GM18909 (cell line): ENCODE data around the gene FBF1.
"Not testable (repeated sequence)": the region's sequence is repeated elsewhere in the genome, so short reads cannot be mapped to it uniquely, and the experiment has no call there.

Experiments
- ATAC-seq: cut with Tn5 transposase; IDR thresholded peaks from one replicate; pipeline ENCODE4 v1.9.1; 2021; ENCODE audit warnings: mild to moderate bottlenecking; ENCODE audit not compliant: unreplicated experiment, poor library complexity

FBF1 gene

DNA sequence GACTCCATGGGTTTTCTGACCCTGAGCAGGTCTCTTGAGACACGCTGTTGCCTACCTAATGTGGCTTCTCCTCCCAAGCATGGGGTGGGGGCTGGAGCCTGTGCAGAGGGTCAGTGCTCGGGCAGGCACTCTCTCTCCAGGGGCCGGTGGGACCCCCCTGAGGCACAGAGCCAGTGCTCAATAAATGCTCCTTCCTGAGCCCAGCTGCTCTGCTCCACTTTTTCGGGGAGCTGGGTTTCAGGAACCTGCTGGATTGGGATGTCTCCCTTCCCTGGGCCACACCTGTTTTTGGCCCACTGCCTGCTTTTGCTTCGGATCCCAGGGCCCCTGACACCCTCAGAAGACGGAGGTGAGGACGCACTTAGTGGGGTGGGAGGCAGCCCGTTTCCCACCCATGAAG, 42.8 kb downstream of the FBF1 start:
- ATAC-seq = no peak

DNA sequence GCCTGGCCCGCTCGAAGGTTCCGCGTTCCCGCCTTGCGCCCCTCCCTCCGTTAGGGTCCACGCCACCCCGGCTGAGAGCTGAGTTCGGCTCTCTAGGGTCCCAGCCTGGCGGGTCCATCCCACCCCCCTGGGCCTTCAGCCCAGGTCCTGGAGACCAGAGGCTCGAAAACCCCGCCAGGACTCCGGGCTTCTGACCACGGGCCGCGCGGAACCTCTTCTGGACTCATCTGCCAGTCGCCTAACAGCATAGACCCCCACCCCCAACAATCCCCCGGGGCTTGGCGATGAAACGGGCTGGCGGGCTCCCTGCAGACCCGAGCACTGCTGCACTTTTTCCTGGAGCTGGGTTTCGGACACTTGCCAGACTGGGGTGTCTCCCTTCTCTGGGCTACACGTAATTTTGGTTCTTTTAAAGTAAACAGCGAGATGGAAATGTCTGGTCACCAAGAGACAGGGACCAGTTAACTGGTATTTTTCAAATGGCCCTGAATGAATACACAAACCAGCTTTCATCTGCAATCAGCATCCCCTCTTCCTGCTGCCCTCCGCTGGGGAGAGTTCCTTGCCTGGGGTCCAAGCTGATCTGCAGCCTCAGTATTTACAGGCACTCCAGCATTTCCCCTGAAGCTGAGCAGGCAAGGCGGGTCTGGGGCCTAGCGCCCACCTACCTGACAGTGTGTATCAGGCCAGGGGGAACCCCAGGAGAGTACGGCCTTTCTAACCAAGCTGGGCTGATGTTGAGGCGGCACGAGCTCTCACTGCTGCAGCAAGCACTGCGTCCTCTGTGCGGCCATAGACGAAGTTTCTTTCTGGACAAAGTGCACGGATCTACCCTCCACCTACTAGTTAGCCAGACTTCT, 43.5 kb downstream of the FBF1 start:
- ATAC-seq = no peak

DNA sequence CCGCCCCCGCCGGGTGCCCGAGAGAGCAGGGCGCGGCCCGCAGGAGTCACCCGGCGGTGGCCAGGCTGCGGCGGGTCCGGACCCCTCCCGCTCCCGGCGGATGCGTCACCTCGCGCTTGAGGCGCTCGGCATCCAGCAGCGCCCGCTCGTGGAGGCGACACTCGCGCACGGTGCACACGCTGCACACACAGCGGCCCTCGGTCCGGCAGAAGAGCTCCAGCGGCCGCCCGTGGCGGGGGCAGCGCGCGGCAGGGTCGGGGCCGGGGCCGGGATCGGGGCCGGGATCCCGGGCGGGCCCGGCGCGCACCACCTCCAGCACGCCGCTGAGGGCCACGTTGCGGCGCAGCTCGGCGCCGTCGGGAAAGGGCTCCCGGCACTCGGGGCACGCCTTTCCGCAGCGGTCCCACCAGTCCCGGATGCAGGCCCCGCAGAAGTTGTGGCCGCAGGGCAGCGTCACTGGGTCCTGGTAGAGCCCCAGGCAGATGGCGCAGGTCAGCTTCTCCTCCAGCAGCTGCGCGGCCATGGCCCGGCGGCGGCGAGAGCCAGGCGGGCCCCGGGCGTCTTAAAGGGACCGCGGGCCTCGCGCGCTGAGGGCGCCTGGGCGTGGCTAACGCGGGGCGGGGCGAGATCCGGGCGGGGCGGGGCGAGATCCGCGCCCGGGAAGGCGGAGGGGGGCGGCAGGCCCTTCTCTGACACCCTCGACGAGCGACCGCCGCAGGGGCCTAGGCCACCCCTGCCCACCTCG, 44.3 kb downstream of the FBF1 start, which contains the start of gene TRIM65:
TRIM65 (minus strand) TSS at position 537 of the 745 bp plus-strand sequence; CDS start at position 523, 14 bp downstream.
- peak; percentile 66 for ATAC-seq

DNA sequence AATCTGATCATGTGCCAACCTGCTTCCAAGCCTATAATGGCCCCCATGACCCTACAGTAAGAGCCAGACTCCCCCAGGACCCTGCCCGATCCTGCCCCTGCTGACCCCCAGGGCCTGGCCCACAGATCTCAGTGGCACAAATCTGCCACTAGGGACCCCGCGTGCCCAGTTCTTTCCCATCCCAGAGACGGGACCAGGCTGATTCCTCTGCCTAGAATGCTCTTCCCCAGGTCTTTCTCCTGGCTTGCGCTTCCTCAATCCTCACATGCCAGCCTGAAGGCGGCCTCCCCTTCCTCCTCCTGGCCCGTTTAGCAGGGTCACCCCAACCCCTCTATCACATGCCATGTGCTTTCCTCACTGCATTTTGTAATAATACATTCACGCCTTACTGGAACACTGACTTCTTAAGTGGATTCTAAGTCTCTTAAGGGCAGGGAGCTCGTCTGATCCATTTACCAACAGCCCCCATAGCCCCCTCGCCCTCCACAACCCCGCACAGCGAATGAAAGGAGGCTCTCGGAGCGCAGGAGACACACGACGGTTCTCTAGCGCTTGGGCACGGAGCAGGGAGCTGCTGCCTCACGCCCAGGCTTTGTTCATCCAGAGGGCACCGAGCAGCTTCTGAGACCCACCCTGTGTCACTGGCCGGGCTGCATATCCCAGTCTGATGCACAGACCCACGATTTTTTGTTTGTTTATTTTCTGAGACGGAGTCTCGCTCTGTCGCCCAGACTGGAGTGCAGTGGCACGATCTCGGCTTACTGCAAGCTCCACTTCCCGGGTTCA, 45.3 kb downstream of the FBF1 start:
- no peak for ATAC-seq

DNA sequence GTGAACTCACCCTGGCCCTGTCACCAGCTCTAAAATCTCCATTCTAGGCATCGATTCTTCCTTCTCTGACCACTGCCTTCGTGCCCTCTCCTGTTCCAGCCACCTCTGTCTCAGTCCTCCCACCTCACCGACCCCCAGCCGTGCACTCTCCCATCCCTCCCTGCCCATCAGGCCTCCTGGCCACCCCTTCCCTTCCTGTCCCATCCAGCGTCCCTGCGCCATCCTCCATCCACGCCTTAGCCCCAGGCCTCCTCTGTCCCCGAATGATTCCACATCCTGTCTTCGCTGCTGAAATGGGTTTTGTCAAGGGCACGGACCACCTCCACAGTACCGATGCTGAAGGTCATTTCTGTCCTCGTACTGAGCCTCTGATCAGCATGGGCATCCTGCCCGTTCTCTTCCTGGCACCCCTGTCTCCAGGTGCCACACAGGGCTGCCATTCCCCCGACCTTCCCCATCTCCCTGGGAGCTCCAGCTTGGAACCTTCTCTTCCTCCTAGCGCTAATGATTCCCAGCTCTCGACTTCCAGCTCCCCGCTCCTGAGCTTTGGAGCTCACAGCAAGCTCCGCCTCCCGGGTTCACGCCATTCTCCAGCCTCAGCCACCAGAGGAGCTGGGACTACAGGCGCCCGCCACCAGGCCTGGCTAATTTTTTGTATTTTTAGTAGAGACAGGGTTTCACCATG, 46.7 kb downstream of the FBF1 start:
- no peak for ATAC-seq

DNA sequence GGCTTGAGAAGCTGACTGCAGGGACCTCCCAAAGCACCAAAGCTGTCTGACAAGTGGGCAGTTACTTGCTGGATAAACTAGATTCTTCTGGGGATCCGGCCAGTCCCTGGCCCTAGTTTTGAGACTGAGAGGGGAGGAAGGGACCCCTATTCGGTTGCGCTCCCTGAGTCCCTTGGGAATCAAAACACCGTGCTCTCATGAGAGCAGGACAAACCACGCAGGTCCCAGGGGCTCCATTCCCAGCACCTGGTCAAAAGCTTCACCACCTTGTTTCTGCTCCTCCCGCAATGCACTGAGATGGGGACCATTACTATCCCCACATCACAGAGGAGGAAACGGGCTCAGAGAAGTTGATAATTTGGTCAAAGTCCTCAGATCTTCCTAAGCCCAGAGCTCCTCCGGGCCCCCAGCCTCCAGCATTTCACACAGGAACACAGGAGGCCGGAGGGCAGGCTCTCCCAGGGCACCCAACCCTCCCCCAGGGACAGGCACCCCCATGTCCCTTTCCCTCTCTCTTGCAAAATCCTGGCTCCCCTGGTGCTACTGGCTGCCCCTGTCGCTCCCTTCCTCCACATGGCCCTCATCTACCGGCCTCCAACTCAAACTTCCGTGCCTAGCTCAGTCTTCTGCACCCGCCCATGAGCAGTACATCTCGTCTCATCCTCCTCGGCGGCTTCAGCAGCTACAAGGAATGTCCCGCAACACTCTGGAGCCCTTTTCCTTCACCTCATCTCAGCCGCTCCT, 47.4 kb downstream of the FBF1 start:
- no peak for ATAC-seq

DNA sequence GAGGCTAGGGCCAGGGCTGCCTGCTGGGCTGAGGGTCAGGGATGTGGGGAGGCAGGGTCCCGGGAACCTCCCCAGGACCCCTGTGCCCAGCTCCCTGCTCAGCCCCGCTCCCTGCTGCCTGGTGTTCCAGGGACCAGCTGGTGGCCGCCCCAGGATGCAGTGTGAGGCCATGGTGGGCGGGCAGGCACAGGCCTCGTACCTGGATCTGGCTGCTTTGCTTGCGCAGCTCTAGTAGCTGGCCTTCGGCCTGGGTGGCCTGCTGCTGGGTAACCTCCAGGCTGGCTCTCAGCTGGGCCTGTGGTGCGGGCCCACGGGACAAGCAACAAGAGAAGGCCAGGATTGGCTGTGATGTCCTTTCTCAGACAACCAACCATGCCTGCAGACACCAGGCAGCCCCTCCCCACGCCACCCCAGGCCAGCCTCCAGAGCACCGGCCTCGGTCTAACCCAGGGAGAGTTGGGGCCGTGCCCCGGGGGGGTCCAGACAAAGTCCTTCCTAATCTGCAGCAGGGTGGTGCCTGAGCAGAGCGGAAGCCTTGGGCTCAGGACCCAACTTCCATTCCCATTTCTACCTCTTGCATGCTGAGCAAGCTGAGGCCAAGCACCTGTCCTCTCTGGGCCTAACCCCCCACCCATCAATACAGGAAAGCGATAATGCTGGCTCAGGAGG, 48.2 kb downstream of the FBF1 start:
- ATAC-seq = no peak

DNA sequence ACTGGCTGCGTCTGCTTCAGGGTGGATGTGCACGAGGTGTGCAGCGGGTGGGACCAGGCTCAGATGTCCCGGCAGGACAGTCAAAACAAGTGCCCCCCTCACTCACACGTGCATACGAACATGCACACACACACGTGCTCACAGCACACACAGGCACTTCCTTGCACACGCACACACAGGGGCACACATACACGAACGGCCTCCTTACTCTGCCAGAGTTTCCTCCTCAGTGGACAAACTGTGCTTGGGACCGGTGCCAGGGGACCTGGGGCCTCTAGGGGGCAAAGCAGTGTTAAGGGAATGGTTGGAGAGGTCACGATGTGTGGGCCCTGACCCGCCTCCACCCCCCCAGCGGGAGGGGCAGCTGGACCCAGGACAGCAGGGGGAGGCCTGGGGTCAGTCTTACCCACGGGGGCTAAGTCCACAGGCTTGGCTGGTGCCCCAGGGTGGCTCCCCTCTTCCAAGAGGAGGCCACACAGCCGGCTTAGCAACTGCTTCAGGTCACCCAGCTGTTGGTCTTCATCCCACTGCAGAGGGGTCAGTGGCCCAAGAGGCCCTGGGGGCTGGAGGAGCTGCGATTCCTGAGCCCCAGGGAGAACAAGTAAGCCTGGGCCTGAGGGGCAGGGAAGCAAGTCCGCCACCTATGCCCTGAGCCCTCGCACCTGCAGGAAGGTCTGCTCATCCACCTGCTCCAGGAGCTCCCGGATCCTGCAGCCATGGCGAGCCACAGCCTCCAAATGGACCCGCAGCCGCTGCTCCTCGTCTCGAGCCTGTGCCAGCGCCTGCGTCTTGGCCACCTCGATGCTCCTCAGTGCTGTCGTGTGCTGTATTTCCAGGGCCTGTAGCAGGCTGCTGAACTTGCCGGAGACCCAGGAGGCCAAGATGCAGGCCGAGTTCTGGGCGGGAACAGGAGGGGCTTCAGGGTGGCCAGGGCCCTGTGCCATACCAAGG, 49.0 kb downstream of the FBF1 start:
- no peak for ATAC-seq

DNA sequence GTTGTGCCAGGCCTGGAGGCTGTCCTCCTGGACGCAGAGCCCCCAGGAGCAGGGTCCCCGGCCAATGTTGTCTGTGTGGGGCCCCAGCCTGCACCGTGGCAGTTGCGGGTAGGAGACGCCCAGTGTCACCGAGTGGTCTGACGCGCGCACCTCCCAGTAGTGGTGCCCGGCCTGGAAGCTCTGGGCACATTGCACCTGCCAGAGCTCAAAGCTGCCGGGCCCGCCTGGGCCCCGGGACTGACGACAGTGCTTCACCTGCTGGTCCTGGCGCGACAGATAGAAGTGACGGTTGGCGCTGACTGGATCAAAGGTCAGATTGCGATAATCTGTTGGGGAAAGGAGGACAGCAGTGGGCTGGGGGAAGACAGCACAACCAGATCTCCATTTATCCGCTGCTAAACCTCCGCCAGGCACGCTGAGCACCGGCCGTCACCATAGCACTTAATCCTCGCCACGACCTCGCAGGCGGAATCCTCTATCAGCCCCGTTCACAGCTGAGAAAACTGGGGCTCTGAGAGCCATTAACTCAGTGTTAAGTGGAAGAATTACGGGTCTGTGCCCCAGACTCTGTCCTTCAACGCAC, 49.7 kb downstream of the FBF1 start:
- no peak for ATAC-seq

DNA sequence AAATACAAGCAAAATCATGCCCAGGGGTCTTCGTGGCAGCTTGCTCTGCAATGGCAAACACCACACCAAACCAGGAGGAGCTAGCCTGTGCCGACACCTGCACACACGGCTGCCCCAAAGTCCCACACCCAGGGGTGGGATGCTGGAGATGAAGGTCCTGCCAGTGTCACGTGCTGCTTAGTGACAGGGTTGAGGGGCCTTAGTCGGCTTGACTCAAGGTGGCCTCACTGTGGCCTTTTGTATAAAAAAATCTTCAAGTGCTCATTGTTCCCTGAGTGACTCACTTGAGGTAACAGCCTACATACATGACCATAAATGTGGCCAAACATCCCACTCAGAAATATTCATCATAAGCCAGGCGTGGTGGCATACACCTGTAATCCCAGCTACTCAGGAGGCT, 51.4 kb downstream of the FBF1 start:
- no peak for ATAC-seq

DNA sequence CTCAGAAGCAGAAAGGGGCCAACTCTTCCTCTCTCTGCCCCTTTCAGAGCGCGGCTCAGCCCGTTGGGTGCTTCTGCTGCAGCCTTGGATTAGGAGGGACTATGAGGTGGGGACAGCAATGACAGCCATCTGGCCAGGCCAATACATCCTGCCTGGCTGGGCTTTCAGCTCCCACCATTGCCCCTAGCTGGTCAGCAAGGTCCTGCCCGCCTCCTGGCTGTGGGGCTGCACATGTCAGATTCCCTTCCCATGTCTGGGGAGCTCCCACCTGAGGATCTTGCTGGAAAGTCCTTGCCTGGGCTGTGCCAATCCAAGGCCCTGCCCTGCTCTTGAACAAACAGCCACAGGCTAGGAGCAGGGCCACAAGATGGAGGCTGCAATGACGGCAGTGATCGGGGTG, 52.4 kb downstream of the FBF1 start:
- ATAC-seq = no peak

DNA sequence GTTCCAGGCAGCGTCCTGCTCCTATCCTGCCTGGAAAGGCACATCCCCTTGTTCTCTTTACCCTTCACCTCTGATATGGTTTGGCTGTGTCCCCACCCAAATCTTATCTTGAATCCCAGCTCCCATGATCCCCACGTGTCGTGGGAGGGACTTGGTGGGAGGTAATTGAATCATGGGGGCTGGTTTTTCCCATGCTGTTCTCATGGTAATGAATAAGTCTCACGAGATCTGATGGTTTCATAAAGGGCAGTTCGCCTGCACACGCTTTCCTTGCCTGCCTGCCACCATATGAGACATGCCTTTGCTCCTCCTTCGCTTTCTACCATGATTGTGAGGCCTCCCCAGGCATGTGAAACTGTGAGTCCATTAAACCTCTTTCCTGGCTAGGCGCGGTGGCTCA, 55.0 kb downstream of the FBF1 start:
- not testable (repeated sequence) for ATAC-seq

DNA sequence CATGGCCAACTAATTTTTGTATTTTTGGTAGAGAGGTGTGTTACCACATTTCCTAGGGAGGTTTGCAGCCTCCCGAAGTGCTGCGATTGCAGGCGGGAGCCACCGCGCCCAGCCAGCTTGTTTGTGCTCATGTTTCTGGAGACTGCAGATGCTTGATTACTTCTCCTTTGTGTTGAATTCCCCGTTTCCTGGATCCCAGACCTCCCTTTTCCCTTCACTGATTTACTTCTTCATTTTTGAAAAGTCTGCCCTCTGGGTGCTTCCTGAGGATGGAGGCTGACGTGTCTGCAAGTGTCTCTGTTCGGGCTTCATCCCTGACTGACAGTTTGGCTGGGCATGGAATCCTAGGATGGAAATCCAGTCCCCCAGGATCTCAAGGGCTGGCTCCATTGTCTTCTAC, 55.4 kb downstream of the FBF1 start:
- ATAC-seq = no peak

DNA sequence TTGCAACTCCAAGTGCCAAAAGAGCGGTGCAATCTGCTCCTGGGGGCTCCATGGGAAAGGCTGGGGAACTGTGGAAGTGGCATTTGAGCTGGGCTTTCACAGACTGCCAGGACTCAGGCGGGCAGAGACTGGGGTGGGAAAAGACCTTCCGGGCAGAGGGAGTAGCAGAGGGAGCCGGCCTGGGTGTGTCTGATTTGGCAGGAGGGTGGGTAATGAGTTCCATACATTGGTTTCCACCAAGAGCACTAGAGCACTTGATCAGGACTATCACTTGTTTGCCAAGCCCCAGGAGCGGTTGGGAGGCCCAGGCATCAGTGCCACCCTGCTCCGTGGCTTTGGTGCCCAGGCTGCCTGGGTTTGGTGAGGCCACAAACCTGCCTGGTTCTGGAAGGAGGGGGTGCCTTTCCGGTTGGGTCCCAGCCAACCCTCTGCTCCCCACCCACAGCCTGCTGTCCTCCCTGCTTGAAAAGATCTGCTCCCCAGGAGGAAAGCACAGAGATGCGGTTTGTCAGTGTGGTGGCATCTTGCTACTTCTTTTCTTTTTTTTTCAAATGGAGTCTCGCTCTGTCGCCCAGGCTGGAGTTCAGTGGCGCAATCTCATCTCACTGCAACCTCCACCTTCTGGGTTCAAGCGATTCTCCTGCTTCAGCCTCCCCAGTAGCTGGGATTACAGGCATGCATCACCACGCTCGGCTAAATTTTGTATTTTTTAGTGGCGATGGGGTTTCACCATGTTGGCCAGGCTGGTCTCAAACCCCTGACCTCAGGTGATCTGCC, 59.0 kb downstream of the FBF1 start:
- ATAC-seq = no peak

DNA sequence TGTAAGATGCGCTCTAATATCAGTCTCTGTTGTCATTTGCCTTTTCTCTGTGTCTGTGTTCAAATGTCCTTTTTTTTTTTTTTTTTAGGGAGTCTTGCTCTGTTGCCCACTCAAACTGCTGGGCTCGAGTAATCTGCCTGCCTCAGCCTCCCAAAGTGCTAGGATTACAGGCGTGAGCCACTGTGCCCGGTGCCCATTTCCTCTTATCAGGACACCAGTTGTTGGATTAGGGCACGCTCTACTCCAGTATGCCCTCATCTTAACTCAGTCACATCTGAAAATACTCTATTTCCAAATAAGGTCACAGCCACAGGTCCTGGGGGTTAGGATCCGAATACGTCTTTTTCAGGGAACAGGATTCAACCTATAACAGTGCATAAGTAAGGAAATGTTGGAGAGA, 60.6 kb downstream of the FBF1 start:
- no peak for ATAC-seq

DNA sequence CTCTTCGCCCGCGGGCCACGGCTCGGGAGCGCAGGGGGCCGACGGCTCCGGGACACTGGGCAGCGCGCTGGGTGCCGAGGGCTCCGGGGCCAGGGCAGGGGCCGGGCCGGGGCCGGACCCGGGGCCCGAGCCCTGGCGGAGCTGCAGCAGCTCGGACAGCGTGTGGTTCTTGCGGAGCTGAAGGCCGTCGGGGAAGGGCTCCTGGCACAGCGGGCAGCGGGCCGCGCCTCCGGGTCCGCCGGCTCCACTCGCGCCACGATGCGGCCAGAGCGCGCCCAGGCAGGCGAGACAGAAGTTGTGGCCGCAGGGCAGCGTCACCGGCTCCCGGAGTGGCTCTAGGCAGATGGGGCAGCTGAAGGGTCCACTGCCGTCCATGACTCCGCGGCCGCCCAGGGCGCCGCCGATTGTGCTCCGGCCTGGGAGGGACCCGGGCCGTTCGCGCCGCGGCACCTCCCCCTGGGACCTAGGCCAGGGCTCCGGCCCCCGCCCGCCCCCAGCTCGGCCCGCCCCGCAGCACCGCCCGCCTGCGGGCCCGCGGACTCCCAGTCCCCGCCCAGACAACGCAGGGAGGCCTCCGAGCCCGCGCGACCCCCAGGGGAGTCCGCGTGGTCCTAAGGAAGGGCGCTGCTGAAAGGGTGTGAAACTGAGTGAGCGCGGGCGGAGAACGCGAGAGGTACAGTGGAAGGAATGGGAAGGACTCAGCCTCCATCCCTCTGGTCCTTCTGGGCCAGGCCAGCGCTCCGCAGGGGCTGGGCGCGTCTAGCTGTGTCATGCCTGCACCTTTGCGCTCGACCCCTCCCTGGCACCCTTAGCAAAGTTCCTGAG, 62.5 kb downstream of the FBF1 start, which contains the start of gene TRIM47:
TRIM47 (minus strand) TSS at position 408 of the 825 bp plus-strand sequence; CDS start at position 375, 33 bp downstream.
- ATAC-seq = peak; percentile 17
